Trophoblast cell (in vitro differentiated cells and primary cell): Measurements from ENCODE around the gene MRPS22.

ENCODE experiments used
- DNase-seq, 2 donors: peaks; one replicate each; pipeline ENCODE4 v3.0.0-alpha.2; 2016
- H2AFZ ChIP-seq: 2 replicates; pipeline ENCODE4 v1.6.1; 2013; ENCODE audit warnings: low read length, moderate library complexity, mild to moderate bottlenecking; ENCODE audit not compliant: insufficient read depth, poor library complexity
- H2AK5ac ChIP-seq: 2 replicates; pipeline ENCODE4 v1.6.1; 2013; ENCODE audit warnings: mild to moderate bottlenecking, low read length
- H2BK120ac ChIP-seq: 2 replicates; pipeline ENCODE4 v1.6.1; 2013; ENCODE audit warnings: low read length, mild to moderate bottlenecking, moderate library complexity; ENCODE audit not compliant: insufficient read depth, poor library complexity
- H2BK12ac ChIP-seq: 2 replicates; pipeline ENCODE4 v1.6.1; 2013; ENCODE audit warnings: mild to moderate bottlenecking, low read length, moderate library complexity
- H2BK5ac ChIP-seq: 2 replicates; pipeline ENCODE4 v1.6.1; 2013; ENCODE audit warnings: low read length, low read depth, moderate library complexity, mild to moderate bottlenecking; ENCODE audit not compliant: poor library complexity
- H3K14ac ChIP-seq: 2 replicates; pipeline ENCODE4 v1.6.1; 2013; ENCODE audit warnings: mild to moderate bottlenecking, low read length
- H3K18ac ChIP-seq: 2 replicates; pipeline ENCODE4 v1.6.1; 2013; ENCODE audit warnings: mild to moderate bottlenecking, low read length
- H3K23ac ChIP-seq: 2 replicates; pipeline ENCODE4 v1.6.1; 2013; ENCODE audit warnings: low read length
- H3K27ac ChIP-seq: 2 replicates; pipeline ENCODE4 v1.5.1; 2013; ENCODE audit warnings: low read depth, mild to moderate bottlenecking, inconsistent platforms, low read length, moderate library complexity
- H3K27me3 ChIP-seq: 2 replicates; pipeline ENCODE4 v1.6.1; 2013; ENCODE audit warnings: inconsistent platforms, mild to moderate bottlenecking, low read length, moderate library complexity; ENCODE audit not compliant: insufficient read depth
- H3K36me3 ChIP-seq, 2 experiments: 1 replicate in 1 of 2; 2 replicates in 1 of 2; pipeline ENCODE4 v1.6.1; 2013; ENCODE audit warnings: low read length in 2 of 2, mild to moderate bottlenecking in 2 of 2, moderate library complexity in 1 of 2; ENCODE audit not compliant: insufficient read depth in 2 of 2, control insufficient read depth in 1 of 2
- H3K4ac ChIP-seq: 2 replicates; pipeline ENCODE4 v1.6.1; 2013; ENCODE audit warnings: low read depth, mild to moderate bottlenecking, low read length, moderate library complexity
- H3K4me1 ChIP-seq, 2 experiments: 1 replicate in 1 of 2; 2 replicates in 1 of 2; pipeline ENCODE4 v1.6.1; 2013; ENCODE audit warnings: low read length in 2 of 2, mild to moderate bottlenecking in 2 of 2, moderate library complexity in 1 of 2; ENCODE audit not compliant: insufficient read depth in 2 of 2, control insufficient read depth in 1 of 2
- H3K4me2 ChIP-seq: 2 replicates; pipeline ENCODE4 v1.6.1; 2013; ENCODE audit warnings: inconsistent platforms, mild to moderate bottlenecking, low read length, moderate library complexity
- H3K4me3 ChIP-seq: 2 replicates; pipeline ENCODE4 v1.5.1; 2013; ENCODE audit warnings: mild to moderate bottlenecking, low read depth, low read length, inconsistent platforms
- H3K79me1 ChIP-seq: one replicate; pipeline ENCODE4 v1.6.1; 2013; ENCODE audit warnings: low read length
- H3K79me2 ChIP-seq: 2 replicates; pipeline ENCODE4 v1.6.1; 2013; ENCODE audit warnings: low read length, mild to moderate bottlenecking; ENCODE audit not compliant: control insufficient read depth, insufficient read depth, poor library complexity
- H3K9ac ChIP-seq: 2 replicates; pipeline ENCODE4 v1.6.1; 2013; ENCODE audit warnings: mild to moderate bottlenecking, low read length
- H3K9me3 ChIP-seq: 2 replicates; pipeline ENCODE4 v1.6.1; 2013; ENCODE audit warnings: low read depth, mild to moderate bottlenecking, control low read depth, inconsistent platforms, low read length; ENCODE audit not compliant: insufficient read depth
- H4K12ac ChIP-seq: 2 replicates; pipeline ENCODE4 v1.6.1; 2013; ENCODE audit warnings: low read depth, mild to moderate bottlenecking, low read length, moderate library complexity
- H4K8ac ChIP-seq: 2 replicates; pipeline ENCODE4 v1.6.1; 2013; ENCODE audit warnings: low read depth, mild to moderate bottlenecking, low read length, moderate library complexity
- H4K91ac ChIP-seq: one replicate; pipeline ENCODE4 v1.6.1; 2013; ENCODE audit warnings: low read depth, mild to moderate bottlenecking, low read length, moderate library complexity
- WGBS: extraction: QIAGEN DNeasy Blood & Tissue Kit; methylation state at CpG from one replicate; pipeline ENCODE4 v1.1.7; 2013; ENCODE audit warnings: missing lambda C conversion rate; ENCODE audit not compliant: insufficient read length, insufficient coverage; ENCODE audit errors: extremely low coverage; 5-methylcytosine and 5-hydroxymethylcytosine counted together

The MRPS22 gene

DNA sequence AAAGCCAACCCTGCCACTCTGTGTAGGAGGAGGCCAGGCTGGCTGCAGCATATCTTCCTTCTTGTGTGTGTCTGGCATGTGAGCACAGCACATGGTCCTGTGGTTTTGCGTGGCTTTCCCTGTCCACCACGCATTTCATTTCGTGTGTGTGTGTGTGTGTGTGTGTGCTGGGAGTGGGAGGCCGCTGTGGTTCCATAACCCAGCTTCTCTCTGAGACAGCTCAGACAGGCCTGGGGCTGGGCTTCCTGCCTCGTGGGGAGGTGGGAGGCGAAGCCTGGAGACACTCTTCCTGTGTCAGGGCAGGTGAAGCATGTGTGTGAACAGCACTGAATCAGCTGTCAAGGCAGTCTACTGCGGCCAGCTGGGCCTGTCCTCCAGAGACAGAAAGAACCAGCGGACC lies 16.0 kb upstream of the MRPS22 start:
- no peak overlapping the region for H3K4me3 ChIP-seq
- no peak overlapping the region for H4K8ac ChIP-seq
- H2AK5ac ChIP-seq = no peak overlapping the region
- H3K14ac ChIP-seq = no peak overlapping the region
- H3K36me3 ChIP-seq = no peaks in the 10 kb centered on the region
- no peaks in the 10 kb centered on the region for H3K79me2 ChIP-seq
- H4K12ac ChIP-seq = no peak overlapping the region
- no CpG with 5 or more reads among the region's 8 CpGs for WGBS
- no peak overlapping the region for H2AFZ ChIP-seq
- H3K4me1 ChIP-seq = peaks cover 3 to 4% of the 10 kb centered on the region in 2 experiments
- DNase-seq = no peak
- H3K9ac ChIP-seq = no peak overlapping the region
- no peak overlapping the region for H2BK5ac ChIP-seq
- H4K91ac ChIP-seq = no peak overlapping the region
- H3K4ac ChIP-seq = no peak overlapping the region
- no peak overlapping the region for H3K23ac ChIP-seq
- no peak overlapping the region for H2BK120ac ChIP-seq
- H3K79me1 ChIP-seq = no peaks in the 10 kb centered on the region
- no peak overlapping the region for H3K4me2 ChIP-seq
- H2BK12ac ChIP-seq = no peak overlapping the region
- H3K9me3 ChIP-seq = no peaks in the 10 kb centered on the region
- H3K27ac ChIP-seq = no peak overlapping the region
- no peak overlapping the region for H3K18ac ChIP-seq
- no peaks in the 10 kb centered on the region for H3K27me3 ChIP-seq

GRCh38 chr3:139328356-139328755 lies 15.5 kb upstream of the MRPS22 start:
- Histone ChIP-seq H3K9me3 (no peaks in the 10 kb centered on the region), H4K12ac (no peak overlapping the region), H2AFZ (no peak overlapping the region), H3K79me2 (no peaks in the 10 kb centered on the region), H3K4me1 (peaks cover 3 to 4% of the 10 kb centered on the region in 2 experiments), H2BK5ac (no peak overlapping the region), H3K4me3 (no peak overlapping the region), H4K8ac (no peak overlapping the region), H2BK120ac (no peak overlapping the region), H3K18ac (no peak overlapping the region), H3K9ac (no peak overlapping the region), H3K27me3 (no peaks in the 10 kb centered on the region), H3K4me2 (no peak overlapping the region), H3K27ac (no peak overlapping the region), H2BK12ac (no peak overlapping the region), H3K36me3 (no peaks in the 10 kb centered on the region), H3K14ac (no peak overlapping the region), H3K23ac (no peak overlapping the region), H2AK5ac (no peak overlapping the region), H3K4ac (no peak overlapping the region), H4K91ac (no peak overlapping the region), H3K79me1 (no peaks in the 10 kb centered on the region)
- no peak for DNase-seq
- no CpG with 5 or more reads among the region's 4 CpGs for WGBS

GRCh38 chr3:139329364-139329850 lies 14.4 kb upstream of the MRPS22 start:
- H2BK12ac ChIP-seq = no peak overlapping the region
- DNase-seq = peak; percentile 84 to 91
- H4K91ac ChIP-seq = no peak overlapping the region
- H3K14ac ChIP-seq = no peak overlapping the region
- no peaks in the 10 kb centered on the region for H3K36me3 ChIP-seq
- no peak overlapping the region for H2AFZ ChIP-seq
- H3K18ac ChIP-seq = no peak overlapping the region
- H4K8ac ChIP-seq = no peak overlapping the region
- H3K4me1 ChIP-seq = peaks cover 3 to 4% of the 10 kb centered on the region in 2 experiments
- no peak overlapping the region for H2BK5ac ChIP-seq
- H3K27me3 ChIP-seq = no peaks in the 10 kb centered on the region
- no peaks in the 10 kb centered on the region for H3K9me3 ChIP-seq
- H3K27ac ChIP-seq = no peak overlapping the region
- H4K12ac ChIP-seq = no peak overlapping the region
- no peak overlapping the region for H3K23ac ChIP-seq
- H2AK5ac ChIP-seq = no peak overlapping the region
- WGBS = no CpG with 5 or more reads among the region's 25 CpGs
- H3K4ac ChIP-seq = no peak overlapping the region
- H3K4me2 ChIP-seq = peak overlapping the region; percentile 42
- no peak overlapping the region for H3K4me3 ChIP-seq
- no peaks in the 10 kb centered on the region for H3K79me2 ChIP-seq
- no peaks in the 10 kb centered on the region for H3K79me1 ChIP-seq
- no peak overlapping the region for H3K9ac ChIP-seq
- no peak overlapping the region for H2BK120ac ChIP-seq

DNA sequence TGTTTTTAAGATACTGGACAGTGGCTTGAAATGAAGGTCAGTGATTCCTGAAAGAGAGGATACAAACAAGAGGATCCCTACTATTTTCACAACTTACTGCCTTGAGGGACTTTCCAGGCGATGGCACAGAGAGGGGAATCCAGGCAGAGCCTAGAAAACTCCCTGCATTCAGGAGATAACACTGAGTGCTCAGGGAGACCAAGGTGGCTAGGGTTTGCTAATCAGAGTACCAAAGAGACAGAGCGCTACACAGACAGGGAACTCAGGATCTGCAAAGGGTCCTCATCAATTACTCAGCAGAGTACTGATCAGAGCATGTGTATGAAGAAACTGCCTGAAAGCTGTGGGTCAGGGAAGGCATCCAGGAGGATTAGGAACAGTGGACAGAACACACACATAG lies 11.7 kb upstream of the MRPS22 start:
- no peak overlapping the region for H4K91ac ChIP-seq
- H3K79me1 ChIP-seq = no peaks in the 10 kb centered on the region
- H3K4me2 ChIP-seq = no peak overlapping the region
- H2BK12ac ChIP-seq = no peak overlapping the region
- no peak for DNase-seq
- no peak overlapping the region for H3K4ac ChIP-seq
- H3K23ac ChIP-seq = no peak overlapping the region
- no peaks in the 10 kb centered on the region for H3K79me2 ChIP-seq
- H3K27ac ChIP-seq = no peak overlapping the region
- no peak overlapping the region for H4K8ac ChIP-seq
- no peak overlapping the region for H2AK5ac ChIP-seq
- no peak overlapping the region for H3K14ac ChIP-seq
- H3K9ac ChIP-seq = no peak overlapping the region
- no peak overlapping the region for H3K18ac ChIP-seq
- H2BK5ac ChIP-seq = no peak overlapping the region
- no peaks in the 10 kb centered on the region for H3K9me3 ChIP-seq
- WGBS = no CpG with 5 or more reads among the region's 2 CpGs
- no peak overlapping the region for H2BK120ac ChIP-seq
- no peak overlapping the region for H3K4me3 ChIP-seq
- peaks cover 3 to 4% of the 10 kb centered on the region in 2 experiments for H3K4me1 ChIP-seq
- H4K12ac ChIP-seq = no peak overlapping the region
- H3K27me3 ChIP-seq = no peaks in the 10 kb centered on the region
- no peaks in the 10 kb centered on the region for H3K36me3 ChIP-seq
- H2AFZ ChIP-seq = no peak overlapping the region
